PC-3 (cell line): Measurements from ENCODE around the gene DNAH17. TPM values are rescaled to one million over a fixed set of nuclear protein-coding genes. Genes with fewer than 3 reads are reported as not detected.

Experiments
- ATAC-seq: fragments of 200-7000 bp; cut with Tn5 transposase; 2 replicates; pipeline ENCODE4 v1.9.1; 2020; ENCODE audit warnings: mild to moderate bottlenecking, moderate library complexity
- BruUV-seq: library from RNA; stranded (reverse); fragments of 400-500 nt; replicated peaks from 2 replicates; lab custom pipeline; 2021; lab: Mats Ljungman, UMichigan
- CTCF ChIA-PET: fragments of 300-600 bp; sonication (Branson Sonifier 250); formaldehyde crosslinking; loops from one replicate; lab custom pipeline; 2022; ENCODE audit warnings: antibody characterized with exemption; lab: Charles Lee
- POLR2A ChIA-PET: fragments of 300-600 bp; sonication (Branson Sonifier 250); formaldehyde crosslinking; loops from one replicate; lab custom pipeline; 2022; ENCODE audit warnings: antibody characterized with exemption; ENCODE audit not compliant: unreplicated experiment; lab: Charles Lee
- DNase-seq: peaks from one replicate; pipeline ENCODE4 v3.0.0-alpha.2; 2015
- H2AFZ ChIP-seq: fragments of 300-600 bp; sonication (generic); 2 replicates; pipeline ENCODE4 v1.6.0; 2016; ENCODE audit warnings: antibody characterized with exemption, low read length
- H3F3A ChIP-seq: fragments of 300-600 bp; sonication (generic); one replicate; pipeline ENCODE4 v1.6.0; 2017; ENCODE audit warnings: antibody characterized with exemption, low read length, control low read depth, mild to moderate bottlenecking; ENCODE audit not compliant: unreplicated experiment
- H3K27ac ChIP-seq: fragments of 300-600 bp; sonication (generic); 2 replicates; pipeline ENCODE4 v1.5.1; 2016; ENCODE audit warnings: mild to moderate bottlenecking, low read length
- H3K27me3 ChIP-seq: fragments of 300-600 bp; sonication (generic); 2 replicates; pipeline ENCODE4 v1.6.1; 2016; ENCODE audit warnings: low read length, mixed read lengths
- H3K36me3 ChIP-seq: fragments of 300-600 bp; sonication (generic); 2 replicates; pipeline ENCODE4 v1.6.1; 2016; ENCODE audit warnings: low read depth, mixed run types, low read length, mixed read lengths
- H3K4me1 ChIP-seq: fragments of 300-600 bp; sonication (generic); 2 replicates; pipeline ENCODE4 v1.5.1; 2016; ENCODE audit warnings: low read length; ENCODE audit not compliant: insufficient read depth
- H3K4me2 ChIP-seq: fragments of 300-600 bp; sonication (generic); 2 replicates; pipeline ENCODE4 v1.6.0; 2016; ENCODE audit warnings: low read length
- H3K4me3 ChIP-seq: fragments of 300-600 bp; sonication (generic); 2 replicates; pipeline ENCODE4 v1.5.1; 2016; ENCODE audit warnings: mild to moderate bottlenecking, low read length, mixed read lengths
- H3K79me2 ChIP-seq: fragments of 300-600 bp; sonication (generic); 2 replicates; pipeline ENCODE4 v1.6.1; 2017; ENCODE audit warnings: low read length, mixed read lengths
- H3K9ac ChIP-seq: fragments of 300-600 bp; sonication (generic); 2 replicates; pipeline ENCODE4 v1.6.0; 2016; ENCODE audit warnings: mild to moderate bottlenecking, low read length
- H3K9me2 ChIP-seq: fragments of 300-600 bp; sonication (generic); replicated peaks from 2 replicates; pipeline ENCODE4 v1.6.1; 2016; ENCODE audit warnings: mixed run types, low read length, mixed read lengths
- H3K9me3 ChIP-seq: fragments of 300-600 bp; sonication (generic); 2 replicates; pipeline ENCODE4 v1.6.1; 2016; ENCODE audit warnings: low read length, mixed read lengths
- H4K20me1 ChIP-seq: fragments of 300-600 bp; sonication (generic); 2 replicates; pipeline ENCODE4 v1.6.1; 2016; ENCODE audit warnings: low read length, mixed read lengths
- EZH2 ChIP-seq: fragments of 300-600 bp; sonication (generic); IDR thresholded peaks from one replicate; pipeline ENCODE4 v1.6.1; 2017; ENCODE audit warnings: antibody characterized with exemption, mild to moderate bottlenecking, low read length; ENCODE audit not compliant: unreplicated experiment
- EZH2phosphoT487 ChIP-seq: fragments of 300-600 bp; sonication (generic); IDR thresholded peaks from 2 replicates; pipeline ENCODE4 v1.6.1; 2018; ENCODE audit warnings: mild to moderate bottlenecking, antibody characterized with exemption, low read length, borderline replicate concordance
- intact Hi-C: fragments of 100-400 bp; cut with micrococcal nuclease; formaldehyde crosslinking; loops from 2 replicates; pipeline ENCODE4 v1.9.0; 2023
- total RNA-seq: library from RNA; depleted of rRNA; stranded (reverse); fragments of >200 nt; gene quantifications from 2 replicates; pipeline ENCODE4 v1.2.3, GENCODE V29; 2014
- TF ChIP-seq, protein P1 (sequence below): fragments of 300-600 bp; sonication (generic); conservative IDR thresholded peaks from 2 replicates; pipeline ENCODE4 v1.5.1; 2017; ENCODE audit warnings: antibody characterized with exemption, low read depth, mild to moderate bottlenecking, low read length

Gene DNAH17
- total RNA-seq, 1 experiment from 2014 or later: 0.04 TPM

DNA sequence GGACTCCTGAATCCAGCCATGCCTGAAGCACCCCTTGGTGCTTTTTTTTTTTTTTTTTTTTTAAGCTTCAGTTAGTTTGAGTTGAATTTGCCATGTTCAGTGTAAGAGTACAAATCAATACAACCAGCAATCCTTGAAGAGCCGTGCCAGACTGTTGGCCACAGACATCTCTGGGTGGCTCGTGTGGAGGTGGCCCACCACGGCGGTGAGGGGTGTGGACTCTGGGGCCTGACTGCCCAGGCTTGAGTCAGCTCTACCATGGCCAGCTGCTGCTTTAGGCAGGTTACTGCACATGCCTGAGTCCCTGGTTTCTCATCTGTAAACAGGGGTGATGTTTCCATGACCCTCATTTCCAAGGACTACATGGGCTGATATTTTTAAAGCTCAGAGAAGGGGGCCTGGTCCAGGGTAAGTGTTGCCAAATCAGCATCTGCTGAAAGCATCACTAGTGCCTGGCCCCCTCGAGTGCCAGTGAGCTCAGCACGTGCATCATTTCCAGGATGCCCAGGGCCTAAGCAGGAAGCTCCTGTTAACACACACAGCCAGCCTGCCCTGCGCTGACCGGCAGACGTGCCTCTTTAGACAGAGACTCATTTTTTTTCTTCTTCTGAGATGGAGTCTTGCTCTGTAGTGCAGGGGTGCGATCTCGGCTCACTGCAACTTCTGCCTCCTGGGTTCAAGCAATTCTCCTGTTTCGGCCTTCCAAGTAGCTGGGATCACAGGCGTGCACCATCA, 90.1 kb downstream of the DNAH17 start:
- Histone ChIP-seq H2AFZ (no peak overlapping the region), H3K9ac (no peak overlapping the region), H3K9me2 (no peaks in the 10 kb centered on the region), H3K9me3 (no peaks in the 10 kb centered on the region), H3K4me1 (no peaks in the 10 kb centered on the region), H3F3A (no peaks in the 10 kb centered on the region), H3K4me2 (no peak overlapping the region), H3K27me3 (no peaks in the 10 kb centered on the region), H3K36me3 (no peaks in the 10 kb centered on the region), H4K20me1 (no peaks in the 10 kb centered on the region), H3K27ac (no peak overlapping the region), H3K79me2 (no peaks in the 10 kb centered on the region), H3K4me3 (no peak overlapping the region)
- intact Hi-C loops: no loop called here
- DNase-seq (no peak), ATAC-seq (no peak)
- ChIA-PET CTCF (interaction anchor here (0.5 to 0.6 kb wide), 3 partner anchors 40 to 901 kb away, joined by 3 to 8 read pairs (median 4); no protein-coding TSS in a partner anchor), POLR2A (no interaction called here)
- no TSS peak for BruUV-seq
- no peak for TF ChIP-seq EZH2
- TF ChIP-seq, protein P1, sequence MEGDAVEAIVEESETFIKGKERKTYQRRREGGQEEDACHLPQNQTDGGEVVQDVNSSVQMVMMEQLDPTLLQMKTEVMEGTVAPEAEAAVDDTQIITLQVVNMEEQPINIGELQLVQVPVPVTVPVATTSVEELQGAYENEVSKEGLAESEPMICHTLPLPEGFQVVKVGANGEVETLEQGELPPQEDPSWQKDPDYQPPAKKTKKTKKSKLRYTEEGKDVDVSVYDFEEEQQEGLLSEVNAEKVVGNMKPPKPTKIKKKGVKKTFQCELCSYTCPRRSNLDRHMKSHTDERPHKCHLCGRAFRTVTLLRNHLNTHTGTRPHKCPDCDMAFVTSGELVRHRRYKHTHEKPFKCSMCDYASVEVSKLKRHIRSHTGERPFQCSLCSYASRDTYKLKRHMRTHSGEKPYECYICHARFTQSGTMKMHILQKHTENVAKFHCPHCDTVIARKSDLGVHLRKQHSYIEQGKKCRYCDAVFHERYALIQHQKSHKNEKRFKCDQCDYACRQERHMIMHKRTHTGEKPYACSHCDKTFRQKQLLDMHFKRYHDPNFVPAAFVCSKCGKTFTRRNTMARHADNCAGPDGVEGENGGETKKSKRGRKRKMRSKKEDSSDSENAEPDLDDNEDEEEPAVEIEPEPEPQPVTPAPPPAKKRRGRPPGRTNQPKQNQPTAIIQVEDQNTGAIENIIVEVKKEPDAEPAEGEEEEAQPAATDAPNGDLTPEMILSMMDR: no peak
- no peak for TF ChIP-seq EZH2phosphoT487

DNA sequence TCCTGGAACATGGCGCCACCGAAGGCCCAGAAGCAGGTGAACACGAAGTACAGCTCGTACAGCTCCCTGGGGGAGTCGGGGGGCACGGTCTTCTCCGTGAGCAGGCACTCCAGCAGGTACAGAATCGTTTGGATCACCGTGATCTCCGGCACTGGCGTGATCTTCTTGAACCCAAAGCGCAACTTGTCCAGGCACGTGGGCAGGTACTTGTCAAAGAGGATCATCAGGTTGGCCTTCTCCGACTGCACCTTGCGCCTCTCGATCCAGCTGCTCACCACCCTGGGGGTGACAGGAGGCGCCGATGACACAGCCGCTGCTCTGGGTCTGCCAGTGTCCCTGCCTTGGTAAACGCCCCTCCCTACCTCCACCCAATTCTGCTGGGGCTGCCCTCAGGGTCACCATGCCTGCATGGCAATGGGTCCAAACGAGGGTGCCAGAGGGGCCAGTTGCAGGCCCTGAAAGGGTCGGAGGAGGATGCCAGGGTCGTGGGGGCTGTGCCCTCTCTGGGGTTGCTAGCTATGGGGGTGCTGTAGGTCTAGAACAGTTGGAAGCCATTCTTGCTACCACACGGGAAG, 90.9 kb downstream of the DNAH17 start:
- no peaks in the 10 kb centered on the region for H3F3A ChIP-seq
- H3K4me2 ChIP-seq: no peak overlapping the region
- TF ChIP-seq EZH2phosphoT487: no peak
- TF ChIP-seq EZH2: no peak
- TF ChIP-seq, protein P1: no peak
- H3K9me3 ChIP-seq: no peaks in the 10 kb centered on the region
- intact Hi-C loops: no loop called here
- no peak overlapping the region for H2AFZ ChIP-seq
- BruUV-seq: no TSS peak
- H3K79me2 ChIP-seq: no peaks in the 10 kb centered on the region
- no peaks in the 10 kb centered on the region for H3K36me3 ChIP-seq
- POLR2A ChIA-PET: no interaction called here
- ATAC-seq (no peak), DNase-seq (no peak)
- no peaks in the 10 kb centered on the region for H4K20me1 ChIP-seq
- no peak overlapping the region for H3K27ac ChIP-seq
- H3K9ac ChIP-seq: no peak overlapping the region
- H3K4me3 ChIP-seq: no peak overlapping the region
- H3K4me1 ChIP-seq: no peaks in the 10 kb centered on the region
- no peaks in the 10 kb centered on the region for H3K9me2 ChIP-seq
- CTCF ChIA-PET: interaction anchor here (0.6 kb wide), 1 partner anchor 457 kb away, joined by 4 read pairs; no protein-coding TSS in a partner anchor
- no peaks in the 10 kb centered on the region for H3K27me3 ChIP-seq
